ENCODE results near the gene TNFRSF6B. TPM values are rescaled to one million over a fixed set of nuclear protein-coding genes. Genes with fewer than 3 reads are reported as not detected.

The TNFRSF6B gene
- total and polyA plus RNA-seq, 2 donors (not counting 3 experiments of a cell fraction or from before 2014, with no cell fraction given): 0.69 to 11.3 TPM

DNA sequence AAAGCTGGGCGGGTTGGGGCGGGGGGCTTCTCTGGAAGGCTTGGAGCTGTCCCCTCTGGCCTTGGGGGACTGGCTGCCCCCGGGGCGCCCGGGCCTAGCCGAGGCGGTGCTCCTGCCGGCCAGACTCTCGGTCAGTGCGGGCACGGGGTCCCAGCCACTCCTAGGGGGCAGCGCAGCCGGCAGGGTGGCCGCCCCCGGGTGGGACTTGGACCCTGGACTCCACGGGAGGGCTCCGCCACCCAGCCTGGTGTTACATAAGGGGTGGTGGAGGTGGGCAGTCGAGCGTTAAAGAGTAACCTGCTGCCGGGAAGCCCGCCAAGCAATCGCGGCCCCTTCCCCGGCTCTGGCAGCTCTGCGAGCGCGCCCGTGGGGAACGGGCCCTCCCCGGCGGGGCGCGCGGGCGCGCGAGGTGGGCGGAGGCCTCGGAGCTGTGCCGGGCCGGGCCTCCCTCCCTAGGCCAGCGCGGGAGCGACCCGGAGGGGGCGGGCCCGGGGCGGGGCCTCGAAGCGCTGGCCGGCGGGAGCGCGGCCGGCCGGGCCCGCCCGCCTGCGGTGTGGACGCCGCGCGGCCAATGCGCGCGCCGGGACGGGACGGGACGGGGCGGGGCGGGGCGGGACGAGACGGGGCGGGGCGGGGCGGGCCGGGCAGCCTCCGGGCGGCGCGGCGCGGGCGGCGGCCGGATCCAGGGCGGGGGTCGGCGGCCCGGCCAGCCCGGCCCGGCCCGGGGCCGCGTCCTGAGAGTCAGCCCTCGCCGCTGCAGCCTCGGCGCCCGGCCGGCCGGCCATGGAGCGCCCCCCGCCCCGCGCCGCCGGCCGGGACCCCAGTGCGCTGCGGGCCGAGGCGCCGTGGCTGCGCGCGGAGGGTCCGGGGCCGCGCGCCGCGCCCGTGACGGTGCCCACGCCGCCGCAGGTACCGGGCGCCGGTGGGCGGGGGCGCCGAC, 42.9 kb downstream of the TNFRSF6B start, which contains the start of gene SLC2A4RG:
SLC2A4RG (plus strand) TSS at position 647 of the 940 bp plus-strand sequence; CDS start at position 784, 137 bp downstream.
- Histone ChIP-seq H3K9me1 (replicated peaks; ENCODE audit: control insufficient read depth, extremely low read depth, insufficient read depth, low read length) (no peaks in the 10 kb centered on the region), H2AFZ (ENCODE audit: low read depth, low read length) (peak within 1 kb of the TSS; percentile 40), H3K27ac (ENCODE audit: insufficient read depth, low read depth, low read length) (no peak within 1 kb of the TSS), H3K4me3 (replicated peaks in 1 of 3; ENCODE audit: insufficient read depth in 1 of 3, low read depth in 1 of 3, low read length in 3 of 3) (peak within 1 kb of the TSS; percentile 41 to 72 (median 52)), H3K36me3 (ENCODE audit: control insufficient read depth in 2 of 2, extremely low read depth in 1 of 2, insufficient read depth in 2 of 2, low read length in 2 of 2) (peaks cover 0 to 33% of the 10 kb centered on the region in 2 experiments), H4K20me1 (replicated peaks; ENCODE audit: control insufficient read depth, extremely low read depth, insufficient read depth, low read length) (no peaks in the 10 kb centered on the region), H3K4me1 (ENCODE audit: control insufficient read depth, extremely low read depth, insufficient read depth, low read length) (peaks cover 9% of the 10 kb centered on the region), H3K79me2 (ENCODE audit: control insufficient read depth, insufficient read depth, low read length) (no peaks in the 10 kb centered on the region), H3K9ac (replicated peaks; ENCODE audit: extremely low read depth, insufficient read depth, low read length) (peak within 1 kb of the TSS; percentile 61), H3K4me2 (ENCODE audit: insufficient read depth, low read length) (peak within 1 kb of the TSS; percentile 76), H3K9me3 (replicated peaks; ENCODE audit: control insufficient read depth, insufficient read depth, low read length) (no peaks in the 10 kb centered on the region), H3K27me3 (ENCODE audit: control insufficient read depth in 2 of 2, insufficient read depth in 2 of 2, low read length in 2 of 2) (no peaks in the 10 kb centered on the region)
- ChIA-PET CTCF (interaction anchor here (0.5 to 1.1 kb wide), 3 partner anchors 32 to 235 kb away, joined by 3 to 6 read pairs (median 5); partner anchors contain the start of genes ARFRP1 and ZGPAT), POLR2A (no interaction called here)
- dilution Hi-C loops (cut with MboI; ENCODE audit: extremely low pct_ligation_motif_present, low sequenced_read_pairs) (no loop called here), intact Hi-C loops (cut with micrococcal nuclease) (loop anchor here (1.0 to 5.0 kb wide), 3 partner anchors 33 to 112 kb away; partner anchors contain the start of genes ARFRP1, GMEB2 and TNFRSF6B)
- FAIRE-seq (peak; percentile 55), DNase-seq (ENCODE audit: low read depth, low spot score) (peak; percentile 40)
- TF ChIP-seq POLR2AphosphoS5 (IDR thresholded peaks at IDR 0.05; ENCODE audit: insufficient read depth, low read depth, low read length) (peak; percentile 30), JUN (IDR thresholded peaks at IDR 0.05; ENCODE audit: borderline replicate concordance, insufficient read depth, insufficient read length, low read depth) (no peak)
- BruUV-seq (replicated peaks): no TSS peak

DNA sequence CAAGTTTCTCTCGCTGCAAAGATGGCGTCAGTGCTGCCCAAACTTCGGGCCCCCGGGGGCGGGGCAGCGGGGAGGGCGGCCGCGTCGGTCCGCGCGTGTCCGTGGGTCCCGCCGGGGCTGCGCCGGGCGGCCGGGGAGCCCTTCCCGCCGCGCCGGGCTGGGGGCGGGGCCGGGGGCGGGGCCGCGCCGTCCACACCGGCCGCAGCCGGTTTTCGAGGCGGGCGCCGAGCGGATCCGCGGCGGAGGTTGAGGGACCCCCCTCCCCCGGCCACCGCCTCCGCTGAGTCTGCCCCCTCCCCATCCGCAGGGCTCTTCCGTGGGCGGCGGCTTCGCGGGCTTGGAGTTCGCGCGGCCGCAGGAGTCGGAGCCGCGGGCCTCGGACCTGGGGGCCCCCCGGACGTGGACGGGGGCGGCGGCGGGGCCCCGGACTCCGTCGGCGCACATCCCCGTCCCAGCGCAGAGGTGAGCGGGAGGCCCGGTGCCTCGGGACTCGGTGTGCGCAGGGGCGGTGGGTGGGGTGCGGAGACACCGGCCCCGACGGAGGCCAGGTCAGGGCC, 43.7 kb downstream of the TNFRSF6B start:
- Histone ChIP-seq H3K9ac (replicated peaks; ENCODE audit: extremely low read depth, insufficient read depth, low read length) (peak overlapping the region; percentile 61), H3K27ac (ENCODE audit: insufficient read depth, low read depth, low read length) (no peak overlapping the region), H3K4me1 (ENCODE audit: control insufficient read depth, extremely low read depth, insufficient read depth, low read length) (peaks cover 9% of the 10 kb centered on the region), H3K4me2 (ENCODE audit: insufficient read depth, low read length) (peak overlapping the region; percentile 76), H3K4me3 (replicated peaks in 1 of 3; ENCODE audit: insufficient read depth in 1 of 3, low read depth in 1 of 3, low read length in 3 of 3) (peak overlapping the region; percentile 41 to 72 (median 52)), H3K9me1 (replicated peaks; ENCODE audit: control insufficient read depth, extremely low read depth, insufficient read depth, low read length) (no peaks in the 10 kb centered on the region), H3K79me2 (ENCODE audit: control insufficient read depth, insufficient read depth, low read length) (no peaks in the 10 kb centered on the region), H2AFZ (ENCODE audit: low read depth, low read length) (peak overlapping the region; percentile 40), H4K20me1 (replicated peaks; ENCODE audit: control insufficient read depth, extremely low read depth, insufficient read depth, low read length) (no peaks in the 10 kb centered on the region), H3K9me3 (replicated peaks; ENCODE audit: control insufficient read depth, insufficient read depth, low read length) (no peaks in the 10 kb centered on the region), H3K27me3 (ENCODE audit: control insufficient read depth in 2 of 2, insufficient read depth in 2 of 2, low read length in 2 of 2) (no peaks in the 10 kb centered on the region), H3K36me3 (ENCODE audit: control insufficient read depth in 2 of 2, extremely low read depth in 1 of 2, insufficient read depth in 2 of 2, low read length in 2 of 2) (peaks cover 0 to 27% of the 10 kb centered on the region in 2 experiments)
- CTCF ChIA-PET: interaction anchor here (0.7 to 2.0 kb wide), 10 partner anchors 33 to 298 kb away, joined by 3 to 12 read pairs (median 6); partner anchors contain the start of genes ARFRP1, TNFRSF6B, TPD52L2 and ZGPAT
- intact Hi-C loops (cut with micrococcal nuclease): loop anchor here (1.0 to 2.0 kb wide), 2 partner anchors 33 to 113 kb away; partner anchors contain the start of genes ARFRP1 and GMEB2
- peak; percentile 15 for DNase-seq (ENCODE audit: low read depth, low spot score)
- POLR2A ChIA-PET: no interaction called here
- dilution Hi-C loops (cut with MboI; ENCODE audit: extremely low pct_ligation_motif_present, low sequenced_read_pairs): no loop called here
- peak; percentile 30 for TF ChIP-seq POLR2AphosphoS5 (IDR thresholded peaks at IDR 0.05; ENCODE audit: insufficient read depth, low read depth, low read length)
- TF ChIP-seq, protein P1, sequence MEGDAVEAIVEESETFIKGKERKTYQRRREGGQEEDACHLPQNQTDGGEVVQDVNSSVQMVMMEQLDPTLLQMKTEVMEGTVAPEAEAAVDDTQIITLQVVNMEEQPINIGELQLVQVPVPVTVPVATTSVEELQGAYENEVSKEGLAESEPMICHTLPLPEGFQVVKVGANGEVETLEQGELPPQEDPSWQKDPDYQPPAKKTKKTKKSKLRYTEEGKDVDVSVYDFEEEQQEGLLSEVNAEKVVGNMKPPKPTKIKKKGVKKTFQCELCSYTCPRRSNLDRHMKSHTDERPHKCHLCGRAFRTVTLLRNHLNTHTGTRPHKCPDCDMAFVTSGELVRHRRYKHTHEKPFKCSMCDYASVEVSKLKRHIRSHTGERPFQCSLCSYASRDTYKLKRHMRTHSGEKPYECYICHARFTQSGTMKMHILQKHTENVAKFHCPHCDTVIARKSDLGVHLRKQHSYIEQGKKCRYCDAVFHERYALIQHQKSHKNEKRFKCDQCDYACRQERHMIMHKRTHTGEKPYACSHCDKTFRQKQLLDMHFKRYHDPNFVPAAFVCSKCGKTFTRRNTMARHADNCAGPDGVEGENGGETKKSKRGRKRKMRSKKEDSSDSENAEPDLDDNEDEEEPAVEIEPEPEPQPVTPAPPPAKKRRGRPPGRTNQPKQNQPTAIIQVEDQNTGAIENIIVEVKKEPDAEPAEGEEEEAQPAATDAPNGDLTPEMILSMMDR (IDR thresholded peaks at IDR 0.05; ENCODE audit: extremely low read depth in 1 of 2, insufficient read depth in 1 of 2, low read depth in 1 of 2, low read length in 2 of 2): no peak
- BruUV-seq (replicated peaks): no TSS peak
- FAIRE-seq: no peak
